Kidney (tissue), 14 donors: ENCODE results near the gene IGFBP2. TPM values are rescaled to one million over a fixed set of nuclear protein-coding genes. Genes with fewer than 3 reads are reported as not detected.
A peak's percentile ranks its signal among the peaks of the same experiment; 100 is the strongest.

Source experiments
- DNase-seq, 5 donors: peaks; one replicate each; pipeline ENCODE4 v3.0.0-alpha.2; 2013 to 2020
- FAIRE-seq: peaks from 2 replicates; lab custom pipeline; 2012; peaks lifted over from hg19 to GRCh38; lab: Jason Lieb, UNC
- H3K27ac ChIP-seq, 2 donors: one replicate each; pipeline ENCODE4 v1.7.0; 2013; ENCODE audit warnings: low read depth in 2 of 2, low read length in 2 of 2, inconsistent platforms in 1 of 2
- H3K27me3 ChIP-seq: one replicate; pipeline ENCODE4 v1.7.1; 2013; ENCODE audit warnings: low read length, inconsistent platforms; ENCODE audit not compliant: control insufficient read depth, insufficient read depth
- H3K36me3 ChIP-seq, 3 donors: one replicate each; pipeline versions ENCODE4 v1.7.0 to v1.7.1; 2013; ENCODE audit warnings: low read length in 3 of 3, control low read depth in 1 of 3, inconsistent platforms in 1 of 3; ENCODE audit not compliant: insufficient read depth in 3 of 3, control insufficient read depth in 2 of 3
- H3K4me1 ChIP-seq, 3 donors: one replicate each; pipeline versions ENCODE4 v1.7.0 to v1.7.1; 2013; ENCODE audit warnings: low read length in 3 of 3, inconsistent platforms in 1 of 3, low read depth in 1 of 3; ENCODE audit not compliant: control insufficient read depth in 2 of 3, insufficient read depth in 2 of 3
- H3K4me3 ChIP-seq, 3 donors: one replicate each; pipeline versions ENCODE4 v1.7.0 to v1.8.1; 2013; ENCODE audit warnings: low read length in 3 of 3, control low read depth in 1 of 3, inconsistent platforms in 1 of 3
- H3K9ac ChIP-seq, 3 donors: one replicate each; pipeline versions ENCODE4 v1.7.0 to v1.7.1; 2013; ENCODE audit warnings: low read length in 3 of 3, control low read depth in 1 of 3, inconsistent platforms in 1 of 3
- H3K9me3 ChIP-seq, 3 donors: one replicate each; pipeline versions ENCODE4 v1.7.0 to v1.7.1; 2013; ENCODE audit warnings: low read length in 3 of 3, control low read depth in 1 of 3, inconsistent platforms in 1 of 3; ENCODE audit not compliant: control insufficient read depth in 2 of 3, insufficient read depth in 1 of 3
- CTCF ChIP-seq: IDR thresholded peaks from 3 replicates; pipeline ENCODE4 v1.5.1; 2012; ENCODE audit warnings: mild to moderate bottlenecking, moderate library complexity, borderline replicate concordance; ENCODE audit not compliant: insufficient read depth; ENCODE audit errors: extremely low read depth
- intact Hi-C: fragments of 100-400 bp; cut with DNase I; formaldehyde crosslinking; loops from one replicate; pipeline ENCODE4 v1.11.1; 2022
- polyA plus RNA-seq: library from polyadenylated mRNA; stranded (reverse); fragments of 350-450 nt; fragmentation: Illumina TruSeq; extraction: RNeasy Lipid Tissue Mini Kit (QIAGEN cat#74804); gene quantifications from one replicate; pipeline ENCODE4 v1.2.3, GENCODE V29; 2014; ENCODE audit warnings: low read depth, low replicate concordance; ENCODE audit not compliant: insufficient read depth
- total RNA-seq: library from RNA; stranded (reverse); fragmentation: NEBNext Ultra II Directional; extraction: Animal tissue kit (Norgen Biotek cat#: 25700); gene quantifications from one replicate; pipeline ENCODE4 v1.2.1, GENCODE V29; 2021
- donor health status: control.
- donor health status: control.
- donor health status: control.
- donor health status: control.
- donor health status: control.
- donor health status: DM: yes; HTN: yes; CAD: no.
- donor health status: Normal renal cell carcinoma (clear cell type).

Gene IGFBP2
- total and polyA plus RNA-seq, 2 donors from 2014 or later, result 53.7 to 369 TPM

GRCh38 chr2:216702756-216703155, 69.5 kb downstream of the IGFBP2 start:
- Histone ChIP-seq H3K36me3 (no peaks in the 10 kb centered on the region), H3K27ac (peak overlapping the region in 1 of 2 donors; percentile 13), H3K4me3 (no peak overlapping the region), H3K9me3 (no peaks in the 10 kb centered on the region), H3K27me3 (no peaks in the 10 kb centered on the region), H3K4me1 (peaks cover 0 to 14% (median 13%) of the 10 kb centered on the region in 3 donors), H3K9ac (no peak overlapping the region)
- no peak for TF ChIP-seq CTCF
- FAIRE-seq, result no peak
- intact Hi-C loops, result no loop called here
- DNase-seq, result no peak

- H3K4me3 ChIP-seq, result no peak overlapping the region
- no peak overlapping the region for H3K9ac ChIP-seq
- DNase-seq (peak in 2 of 5 donors; percentile 33 to 68), FAIRE-seq (no peak)
- H3K9me3 ChIP-seq, result peaks cover 0 to 5% (median 2%) of the 10 kb centered on the region in 3 donors
- H3K4me1 ChIP-seq, result no peaks in the 10 kb centered on the region
- intact Hi-C loops, result no loop called here
- TF ChIP-seq CTCF, result no peak
- no peak overlapping the region for H3K27ac ChIP-seq
- no peaks in the 10 kb centered on the region for H3K36me3 ChIP-seq
- H3K27me3 ChIP-seq, result no peaks in the 10 kb centered on the region
Observed at GRCh38 chr2:216710551-216711301, 77.5 kb downstream of the IGFBP2 start.

- H3K4me3 ChIP-seq, result no peak overlapping the region
- FAIRE-seq, result no peak
- no peaks in the 10 kb centered on the region for H3K36me3 ChIP-seq
- H3K27me3 ChIP-seq, result no peaks in the 10 kb centered on the region
- TF ChIP-seq CTCF, result no peak
- no peak overlapping the region for H3K27ac ChIP-seq
- no peaks in the 10 kb centered on the region for H3K4me1 ChIP-seq
- H3K9ac ChIP-seq, result no peak overlapping the region
- peaks cover 0 to 5% (median 2%) of the 10 kb centered on the region in 3 donors for H3K9me3 ChIP-seq
- intact Hi-C loops, result no loop called here
- DNase-seq, result no peak
Observed at GRCh38 chr2:216711348-216711747, 78.1 kb downstream of the IGFBP2 start.
